ENCODE results near the gene SCRN1. TPM values are rescaled to one million over a fixed set of nuclear protein-coding genes. Genes with fewer than 3 reads are reported as not detected.
"Not testable (repeated sequence)": the region's sequence is repeated elsewhere in the genome, so short reads cannot be mapped to it uniquely, and the experiment has no call there.

Gene SCRN1
- polyA plus RNA-seq, 3 donors, result 62.4 to 65.7 (median 63.1) TPM

DNA sequence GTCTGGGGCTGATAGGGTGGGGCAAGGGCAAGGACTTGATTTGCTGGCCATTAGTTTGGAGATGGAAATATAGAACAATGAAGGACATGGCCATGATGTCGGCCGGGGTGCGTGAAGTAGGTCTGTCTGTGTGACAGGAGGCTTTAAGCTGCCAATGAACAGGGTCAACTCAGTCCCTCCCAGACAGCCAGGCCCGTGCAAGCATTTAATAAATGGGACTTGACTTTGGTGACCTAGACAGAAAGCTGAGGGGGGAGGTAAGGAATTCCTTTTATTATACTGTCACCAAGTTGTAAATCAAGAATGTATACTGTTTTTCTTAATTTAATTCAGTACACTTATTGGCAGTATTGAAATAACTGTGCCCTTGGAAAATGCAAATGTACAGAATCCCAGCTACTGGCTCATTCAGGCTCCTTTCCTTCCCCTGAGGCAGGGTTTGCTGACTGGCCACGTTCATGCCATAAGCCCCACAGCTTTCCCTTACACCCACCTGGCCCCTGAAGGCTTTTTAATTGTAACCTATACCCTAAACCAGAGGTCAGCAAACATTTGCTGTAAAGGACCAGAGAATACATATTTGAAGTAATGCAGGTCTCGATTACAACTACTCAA, 96.1 kb downstream of the SCRN1 start:
- no peak for DNase-seq

DNA sequence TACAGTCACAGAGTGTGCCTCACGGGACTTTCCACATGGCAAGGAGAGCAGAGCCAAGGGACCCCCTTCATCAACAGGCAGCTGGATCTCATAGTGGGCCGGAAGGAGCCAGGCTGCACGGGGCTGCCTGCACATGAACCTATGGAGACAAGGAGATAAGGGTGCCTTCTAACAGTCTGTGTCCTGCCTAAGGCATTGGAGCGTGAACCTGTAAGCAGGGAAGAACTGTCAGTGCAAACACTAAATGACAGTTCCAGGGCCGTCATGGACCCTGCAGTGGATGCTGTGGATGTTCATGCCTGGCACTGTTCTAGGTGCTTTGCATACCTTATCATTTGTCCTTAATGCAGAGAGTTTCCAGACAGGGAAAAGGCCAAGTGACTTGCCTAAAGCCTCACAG, 97.4 kb downstream of the SCRN1 start:
- DNase-seq, result no peak

DNA sequence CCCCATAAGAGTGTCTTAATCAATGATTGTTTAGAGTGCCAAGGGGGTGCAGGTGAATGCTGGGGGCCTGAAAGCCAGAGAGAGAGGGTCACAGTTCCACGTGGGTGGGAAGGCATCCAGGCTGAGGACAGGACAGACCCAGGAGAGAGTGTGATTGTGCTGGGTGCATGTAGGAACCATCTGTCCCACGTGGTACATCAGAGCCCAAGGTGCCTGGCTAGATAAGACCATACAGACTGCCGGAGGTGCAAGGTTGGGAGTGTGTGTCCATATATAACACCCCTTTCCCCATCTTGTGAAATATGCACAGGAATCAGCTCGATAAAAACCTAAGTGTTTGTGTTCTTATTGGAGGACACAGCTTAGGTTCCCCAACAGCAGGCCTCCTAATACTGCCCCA, 97.8 kb downstream of the SCRN1 start:
- no peak for DNase-seq

DNA sequence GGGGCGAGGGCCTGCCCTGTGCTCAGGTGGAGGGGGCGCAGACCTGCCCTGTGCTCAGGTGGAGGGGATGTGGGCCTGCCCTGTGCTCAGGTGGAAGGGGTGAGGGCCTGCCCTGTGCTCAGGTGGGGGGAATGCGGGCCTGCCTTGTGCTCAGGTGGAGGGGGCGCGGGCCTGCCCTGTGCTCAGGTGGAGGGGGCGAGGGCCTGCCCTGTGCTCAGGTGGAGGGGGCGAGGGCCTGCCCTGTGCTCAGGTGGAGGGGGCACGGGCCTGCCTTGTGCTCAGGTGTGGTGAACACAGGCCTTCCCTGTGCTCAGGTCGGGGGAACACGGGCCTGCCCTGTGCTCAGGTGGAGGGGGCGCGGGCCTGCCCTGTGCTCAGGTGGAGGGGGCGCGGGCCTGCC, 98.8 kb downstream of the SCRN1 start:
- not testable (repeated sequence) for DNase-seq

DNA sequence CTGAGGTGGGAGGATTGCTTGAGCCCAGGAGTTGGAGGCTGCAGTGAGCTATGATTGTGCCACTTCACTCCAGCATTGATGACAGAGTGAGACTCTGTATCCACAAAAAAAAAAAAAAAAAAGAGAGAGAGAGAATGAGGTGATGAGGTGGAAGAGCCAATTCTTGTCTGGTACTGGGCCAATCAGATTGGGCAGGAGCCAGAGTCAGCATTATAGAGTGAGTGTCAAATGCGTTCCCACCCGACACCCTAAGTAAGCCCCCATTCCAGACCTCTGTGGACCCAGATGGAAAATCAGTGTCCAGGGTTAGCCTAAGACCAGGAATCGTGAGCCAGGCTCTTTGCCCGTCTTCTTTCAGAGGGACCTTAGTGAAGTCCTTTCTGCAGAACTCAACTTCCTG, 99.3 kb downstream of the SCRN1 start:
- DNase-seq, result no peak

DNA sequence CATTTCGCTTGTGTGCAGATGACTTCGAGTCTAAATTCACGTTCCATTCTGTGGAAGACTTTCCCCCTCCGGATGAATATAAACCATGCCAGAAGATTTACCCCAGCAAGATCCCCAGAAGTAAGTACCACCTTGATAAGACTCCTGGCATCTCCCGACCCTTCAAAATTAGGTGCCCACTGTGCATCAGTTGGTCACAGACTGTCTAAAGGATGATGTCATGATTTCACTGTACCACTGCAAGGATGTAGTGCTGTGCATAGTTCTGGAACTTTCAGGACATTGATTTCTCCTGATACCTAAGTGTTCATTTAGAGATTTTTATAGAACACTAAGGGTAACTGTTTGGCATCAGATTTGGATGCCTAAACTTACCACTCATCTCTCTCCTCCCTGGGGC, 100.3 kb downstream of the SCRN1 start:
- DNase-seq, result no peak

DNA sequence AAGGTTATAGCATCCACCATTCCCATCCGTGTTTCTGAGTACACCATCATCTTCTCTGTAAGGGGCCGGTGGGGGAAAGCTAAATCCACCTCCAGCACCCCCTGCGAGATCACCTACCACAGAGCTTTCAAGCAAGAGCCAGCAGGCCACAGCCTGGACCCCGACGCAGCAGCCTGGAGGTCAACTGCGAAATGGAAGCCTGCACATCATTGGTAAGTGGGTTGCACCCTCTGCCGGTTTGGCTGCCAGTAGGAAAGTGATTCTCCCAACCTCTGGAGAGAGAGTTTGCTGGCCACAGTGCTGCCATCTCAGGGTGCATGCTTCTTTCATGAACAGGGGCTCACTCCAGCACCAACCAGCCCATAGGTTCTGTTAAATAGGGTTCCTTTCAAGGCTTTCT, 101.6 kb downstream of the SCRN1 start:
- DNase-seq, result no peak

DNA sequence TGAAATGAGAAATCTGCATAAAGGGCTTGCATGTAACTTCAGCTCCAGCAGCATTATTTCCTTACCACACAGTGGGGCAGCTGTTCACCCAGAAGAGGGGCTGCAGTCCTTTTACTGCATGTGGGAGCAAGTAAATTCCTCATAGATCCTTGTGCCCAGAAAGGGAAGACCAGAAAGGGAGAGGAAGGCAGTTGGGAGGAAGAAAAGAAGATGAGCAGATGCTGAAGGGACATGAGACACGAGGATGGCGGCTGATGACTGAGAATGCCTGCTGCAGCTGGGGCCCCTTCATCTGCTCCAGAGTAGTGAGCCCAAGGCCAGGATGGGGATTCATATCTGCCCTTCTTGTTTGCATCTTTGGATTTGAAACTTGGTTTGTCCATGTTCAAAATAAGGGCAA, 102.8 kb downstream of the SCRN1 start:
- no peak for DNase-seq

DNA sequence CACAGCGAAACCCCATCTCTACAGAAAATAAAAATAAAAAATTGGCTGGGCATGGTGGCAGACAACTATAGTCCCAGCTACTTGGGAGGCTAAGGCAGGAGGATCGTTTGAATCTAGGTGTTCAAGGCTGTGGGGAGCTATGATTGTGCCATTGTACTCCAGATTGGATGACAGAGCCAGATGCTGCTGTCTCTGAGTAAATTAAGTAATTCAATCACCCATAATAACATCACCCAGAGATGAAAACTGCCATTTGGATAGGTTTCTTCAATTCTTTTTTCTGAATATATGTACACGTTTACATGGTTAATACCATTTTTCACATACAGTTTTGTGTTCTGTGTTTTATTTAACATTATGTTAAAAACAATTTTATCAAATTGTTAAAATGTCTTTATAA, 104.0 kb downstream of the SCRN1 start:
- no peak for DNase-seq

DNA sequence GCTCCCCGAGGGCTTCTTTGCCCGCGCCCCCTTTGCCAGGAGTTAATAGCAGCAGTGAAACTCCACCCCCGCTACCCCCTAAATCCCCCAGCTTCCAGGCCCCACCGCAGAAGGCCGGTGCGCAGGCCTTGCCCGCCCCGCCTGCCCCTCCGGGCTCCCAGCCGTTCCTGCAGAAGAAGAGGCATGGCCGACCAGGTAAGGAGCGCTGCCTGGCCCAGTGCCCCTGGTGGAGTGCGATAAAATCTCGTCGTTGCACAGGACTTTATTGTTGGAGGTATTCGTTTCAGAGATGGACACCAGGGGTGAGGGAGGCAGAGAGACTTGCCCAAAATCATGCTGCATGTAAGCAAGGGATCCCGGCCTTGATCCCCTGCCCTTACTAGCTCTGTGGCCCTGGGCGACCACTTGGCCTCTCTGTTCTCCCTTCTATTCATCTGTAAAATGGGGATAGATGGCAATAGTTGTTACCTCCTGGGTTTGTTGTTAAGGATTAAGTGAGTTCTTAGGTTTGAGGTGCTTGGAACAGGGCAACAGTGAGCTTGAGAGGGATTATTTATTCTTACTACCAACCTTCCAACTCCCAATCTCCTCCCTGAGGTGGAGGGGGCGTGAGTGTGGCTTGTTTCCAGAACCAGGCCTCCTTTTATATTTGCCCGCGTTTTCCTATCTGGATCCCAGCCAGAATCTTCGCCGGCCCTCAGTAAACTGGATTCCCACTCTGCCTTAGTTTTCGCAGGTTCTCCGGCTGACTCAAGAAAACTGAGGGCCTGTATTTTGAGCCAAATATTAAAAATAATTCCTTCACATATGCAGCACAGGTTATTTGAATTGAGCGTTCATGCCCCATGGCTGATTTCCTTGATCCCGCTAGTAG, 105.0 kb downstream of the SCRN1 start:
- no peak for DNase-seq

DNA sequence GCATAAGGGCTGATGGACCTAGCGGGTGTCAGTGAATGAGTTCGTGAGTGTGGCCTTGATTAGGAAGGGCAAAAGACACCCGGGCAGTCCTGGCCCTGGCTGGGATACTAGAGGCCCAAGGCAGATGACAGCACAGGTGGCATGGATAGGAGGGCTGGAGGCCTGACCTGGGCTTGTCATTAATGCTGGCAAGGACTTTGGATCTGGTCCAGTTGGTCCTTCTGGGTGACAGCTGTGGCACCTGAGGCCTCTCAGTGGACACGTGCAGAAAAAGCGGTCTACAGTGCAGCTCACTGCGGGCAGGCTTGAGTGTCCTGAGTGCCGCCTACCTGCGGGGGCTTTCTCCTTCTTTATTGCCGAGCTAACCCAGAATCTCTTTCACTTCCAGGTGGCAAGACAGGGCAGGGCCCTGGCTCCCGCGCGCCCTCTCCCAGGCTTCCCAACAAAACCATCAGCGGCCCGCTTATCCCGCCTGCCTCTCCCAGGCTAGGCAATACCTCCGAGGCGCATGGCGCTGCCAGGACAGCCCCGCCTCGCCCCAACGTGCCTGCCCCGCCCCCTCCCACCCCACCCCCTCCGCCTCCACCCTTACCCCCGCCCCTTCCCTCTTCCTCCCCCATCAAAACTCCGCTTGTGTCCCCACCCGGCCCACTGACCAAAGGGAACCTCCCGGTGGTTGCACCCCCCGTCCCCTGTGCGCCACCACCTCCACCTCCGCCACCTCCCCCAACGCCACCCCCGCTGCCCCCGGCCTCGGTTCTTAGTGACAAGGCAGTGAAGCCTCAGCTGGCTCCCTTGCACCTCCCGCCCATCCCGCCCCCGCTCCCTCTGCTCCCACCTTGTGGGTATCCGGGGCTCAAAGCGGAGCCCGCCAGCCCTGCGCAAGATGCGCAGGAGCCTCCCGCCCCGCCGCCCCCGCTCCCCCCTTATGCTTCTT, 105.9 kb downstream of the SCRN1 start:
- no peak for DNase-seq

DNA sequence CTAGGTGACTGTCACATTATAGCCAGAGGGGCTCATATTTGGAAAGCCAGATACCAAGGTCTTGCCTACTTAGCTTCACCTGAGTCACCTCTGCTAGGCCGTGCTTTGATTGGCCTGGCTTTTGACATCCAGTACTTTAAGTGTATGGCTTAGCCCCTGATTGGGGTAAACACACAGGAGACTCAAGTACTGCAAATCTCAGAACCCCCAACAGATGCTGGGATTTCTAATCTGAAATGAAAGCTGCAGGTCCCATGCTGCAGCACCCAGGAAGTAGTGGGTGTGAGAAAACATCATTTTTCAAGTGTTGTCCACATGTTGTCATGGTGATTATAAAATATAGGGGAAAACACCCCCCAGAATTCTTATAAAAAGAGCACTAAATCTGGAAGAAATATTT, 107.1 kb downstream of the SCRN1 start:
- DNase-seq, result no peak

DNA sequence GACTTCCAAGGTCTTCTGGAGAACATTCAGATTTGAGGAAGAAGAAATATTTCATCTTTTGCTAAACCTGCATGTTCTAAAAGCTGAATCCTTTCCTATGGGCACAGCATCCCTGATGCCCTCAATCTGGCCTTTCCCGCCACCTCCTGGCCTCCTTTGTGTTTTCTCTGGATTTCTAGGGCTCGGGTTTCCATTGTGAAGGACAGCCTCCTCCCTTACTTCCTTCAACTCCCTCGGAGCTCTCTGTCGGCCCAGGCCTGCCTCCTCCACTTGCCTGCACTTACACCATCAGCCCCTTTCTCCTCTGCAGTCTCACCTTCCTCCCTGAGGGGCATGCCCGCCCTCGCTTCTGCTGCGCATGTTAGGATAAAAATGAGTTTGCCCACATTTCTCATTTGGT, 107.9 kb downstream of the SCRN1 start:
- no peak for DNase-seq

DNA sequence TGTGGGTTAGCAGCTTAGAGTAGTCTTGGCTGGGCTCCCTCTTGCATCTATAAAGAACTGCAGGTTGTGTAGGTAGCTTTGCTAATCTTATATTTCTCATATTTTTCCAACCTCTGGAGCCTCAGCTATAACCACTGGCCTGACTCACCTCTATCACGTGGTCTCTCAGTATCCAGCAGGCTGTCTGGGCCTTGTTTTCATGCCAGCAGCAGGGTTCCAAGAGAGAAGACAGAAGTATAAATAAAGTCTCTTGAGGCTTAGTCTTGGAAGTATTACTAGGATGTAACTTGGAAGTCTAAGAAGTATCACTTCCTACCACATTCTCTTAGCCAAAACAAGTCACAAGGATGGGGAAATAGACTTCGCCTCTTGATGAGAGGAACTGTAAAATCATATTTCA, 110.0 kb downstream of the SCRN1 start:
- DNase-seq, result no peak

DNA sequence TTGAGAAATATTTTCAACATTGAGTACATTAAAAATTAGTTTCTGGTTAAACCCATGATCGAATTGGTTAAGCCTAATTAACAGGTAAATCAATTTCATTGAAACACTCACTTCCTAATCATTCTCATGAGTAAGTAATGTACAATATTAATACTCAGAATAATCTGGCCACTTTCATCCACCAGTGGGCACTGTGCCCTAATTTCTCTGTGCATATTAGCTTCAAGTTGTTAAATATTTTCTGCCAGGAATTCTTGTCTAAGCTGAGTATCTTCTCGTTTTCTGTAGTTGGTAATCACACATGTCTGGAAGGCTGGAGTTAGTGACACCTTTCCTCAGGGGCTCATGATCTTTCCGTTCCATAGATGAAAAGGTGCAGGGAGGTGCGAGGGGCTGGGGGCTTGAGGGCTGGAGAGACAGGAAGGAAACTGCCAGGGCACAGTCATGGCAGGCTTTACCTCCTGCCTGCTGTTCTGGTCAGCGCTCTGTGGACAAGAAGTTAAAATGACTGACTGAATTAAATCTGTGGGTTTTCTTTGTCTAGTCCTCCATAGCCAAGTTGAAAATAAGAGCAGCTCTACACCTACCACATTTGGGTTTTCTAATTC, 111.4 kb downstream of the SCRN1 start:
- no peak for DNase-seq

DNA sequence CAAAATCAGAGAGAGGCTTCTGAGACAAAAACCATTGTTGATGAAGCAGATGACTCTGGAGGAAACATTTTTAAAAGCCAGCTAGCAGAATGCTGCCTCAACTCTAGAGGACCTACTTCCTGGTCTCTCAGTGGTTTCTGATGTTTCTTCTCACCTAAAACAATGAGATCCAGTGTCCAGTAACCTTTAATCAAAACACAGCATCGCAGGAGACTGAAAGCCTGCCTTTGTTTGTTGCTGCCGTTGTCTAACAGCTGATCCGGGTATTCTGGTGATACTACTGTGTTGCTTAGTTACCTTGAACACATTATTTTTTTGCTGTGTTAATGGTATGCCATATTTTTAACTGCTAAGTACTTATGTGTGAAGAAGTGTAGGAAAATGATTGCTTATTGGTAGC, 112.4 kb downstream of the SCRN1 start:
- no peak for DNase-seq

DNA sequence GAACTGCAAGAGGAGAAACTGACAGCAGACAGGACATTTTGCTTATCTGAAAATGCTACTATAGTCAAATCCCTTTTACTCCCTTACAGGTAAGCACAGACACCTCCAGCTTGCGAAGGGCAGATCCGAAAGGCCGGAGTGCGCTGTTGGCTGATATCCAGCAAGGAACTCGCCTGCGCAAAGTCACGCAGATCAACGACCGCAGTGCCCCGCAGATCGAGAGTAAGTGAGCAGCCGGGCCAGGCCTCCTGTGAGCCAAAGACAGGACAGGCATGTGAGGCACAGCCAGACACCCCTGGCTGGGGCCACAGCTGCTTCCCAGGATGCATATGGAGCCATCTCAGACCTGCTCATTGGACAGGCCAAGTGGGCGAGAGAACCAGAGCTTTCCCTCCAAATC, 113.9 kb downstream of the SCRN1 start:
- DNase-seq, result no peak

DNA sequence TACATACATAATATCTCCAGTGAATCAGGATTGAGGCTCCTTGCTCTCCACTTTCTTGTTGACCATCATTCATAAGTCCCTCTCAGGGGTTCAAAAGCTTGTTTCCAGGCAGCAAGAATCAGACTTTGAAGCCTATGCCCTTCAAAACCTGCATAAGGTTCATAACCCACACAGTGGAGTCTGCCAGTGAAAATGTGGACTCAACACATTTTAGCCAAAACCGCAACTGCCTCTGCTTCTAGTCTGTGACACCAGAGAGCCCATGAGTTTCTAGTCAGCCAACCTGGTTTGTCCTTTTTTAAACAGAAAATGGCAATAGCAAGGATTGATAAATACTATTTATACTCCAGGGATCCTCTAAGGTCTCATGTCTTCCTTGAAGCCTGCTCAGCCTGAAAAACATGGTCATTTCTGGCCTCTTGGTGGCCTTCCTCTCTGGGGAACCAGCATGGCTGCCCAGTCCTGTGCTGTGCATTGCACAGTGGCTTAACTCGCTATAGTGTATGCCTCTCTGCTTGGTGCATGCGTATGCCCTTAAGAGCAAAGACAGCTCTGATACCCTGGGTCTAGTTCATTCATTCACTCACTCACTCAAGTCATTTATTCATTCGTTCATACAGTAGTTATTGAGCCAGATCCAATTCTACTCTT, 115.8 kb downstream of the SCRN1 start:
- no peak for DNase-seq

DNA sequence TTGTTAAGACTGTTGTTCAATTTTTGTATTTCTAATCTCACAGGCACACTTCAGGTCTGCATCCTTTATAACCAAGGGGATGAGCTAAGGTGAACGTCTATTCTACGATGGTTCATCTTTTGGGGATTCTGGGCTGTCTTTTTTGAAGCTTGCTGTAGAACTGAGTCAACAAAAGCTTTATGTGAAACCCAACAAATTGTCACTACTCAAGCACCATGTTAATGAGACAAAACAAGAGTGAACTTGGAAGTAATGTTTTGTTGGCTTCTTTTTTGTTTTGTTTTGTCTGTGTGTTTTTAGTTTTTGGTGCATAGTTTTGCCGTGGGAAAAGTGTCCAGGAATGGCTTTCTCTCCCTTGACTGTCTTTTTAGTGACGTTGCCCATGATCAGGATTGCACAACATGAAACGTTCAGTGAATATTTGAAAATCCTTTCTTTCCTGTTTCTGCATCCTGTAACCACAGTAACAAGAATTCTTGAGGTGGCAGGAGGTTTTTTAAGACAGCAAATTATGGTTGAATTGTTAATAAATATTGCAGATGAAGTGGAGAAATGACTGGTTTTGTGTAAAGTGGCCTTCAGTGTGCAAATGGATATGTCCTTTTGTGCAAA, 117.7 kb downstream of the SCRN1 start:
- DNase-seq, result no peak

Data from renal pelvis (tissue), 4 donors.